HCEC 1CT (cell line): ENCODE measurements around the gene BRSK2.
"Not testable (repeated sequence)": the region's sequence is repeated elsewhere in the genome, so short reads cannot be mapped to it uniquely, and the experiment has no call there.

Experiments
- DNase-seq: peaks from one replicate; pipeline ENCODE4 v3.0.0-alpha.2; 2017

The BRSK2 gene

DNA sequence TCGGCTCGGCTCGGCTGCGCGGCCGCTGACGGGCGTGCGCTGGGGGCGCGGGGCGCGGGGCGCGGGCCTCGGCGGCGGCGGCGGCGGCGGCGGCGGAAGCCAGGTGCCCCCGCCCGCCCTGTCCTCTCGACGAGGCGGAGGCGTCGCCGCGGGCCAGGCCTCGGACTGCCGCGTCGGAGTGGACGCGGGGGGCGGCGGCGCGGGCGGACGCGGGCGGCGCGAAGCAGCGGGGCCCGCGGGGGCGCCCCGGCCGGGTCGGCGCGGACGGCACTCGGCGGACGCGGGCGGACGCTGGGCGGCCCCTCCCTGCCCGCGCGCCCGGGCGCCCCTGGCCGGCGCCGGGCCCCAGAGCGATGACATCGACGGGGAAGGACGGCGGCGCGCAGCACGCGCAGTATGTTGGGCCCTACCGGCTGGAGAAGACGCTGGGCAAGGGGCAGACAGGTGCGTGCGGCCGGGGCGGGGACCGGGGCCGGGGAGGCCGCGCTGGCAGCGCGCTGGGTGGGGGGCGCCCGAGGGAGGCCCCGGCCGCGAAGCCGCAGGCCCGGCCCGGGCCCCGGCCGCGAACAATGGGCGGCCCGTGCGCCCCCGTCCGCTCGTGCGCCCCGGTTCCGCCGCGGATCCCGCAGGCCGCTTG lies at the start of gene BRSK2:
TSS of gene BRSK2 (plus strand) at position 3 of the 637 bp plus-strand sequence. CDS start at position 354, 351 bp downstream.
- no peak for DNase-seq

DNA sequence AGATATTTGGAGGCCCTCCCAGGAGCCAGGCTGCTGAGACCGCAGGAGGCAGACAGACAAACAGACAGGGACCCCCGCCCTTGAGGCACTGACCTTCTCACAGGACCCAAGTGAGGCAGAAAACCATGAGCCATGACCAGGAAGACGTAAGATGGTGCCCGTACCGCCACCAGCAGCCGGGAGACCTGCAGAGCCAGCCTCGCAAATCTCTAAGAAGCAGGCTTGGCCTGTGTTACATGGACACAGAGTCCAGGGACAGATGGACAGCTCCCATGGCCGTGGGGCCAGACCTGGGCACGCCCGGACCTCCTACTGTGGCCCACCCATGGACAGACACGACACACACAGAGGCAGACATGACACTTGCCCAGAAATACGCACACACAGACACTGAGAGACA lies 49.6 kb upstream of the BRSK2 start:
- DNase-seq: no peak

DNA sequence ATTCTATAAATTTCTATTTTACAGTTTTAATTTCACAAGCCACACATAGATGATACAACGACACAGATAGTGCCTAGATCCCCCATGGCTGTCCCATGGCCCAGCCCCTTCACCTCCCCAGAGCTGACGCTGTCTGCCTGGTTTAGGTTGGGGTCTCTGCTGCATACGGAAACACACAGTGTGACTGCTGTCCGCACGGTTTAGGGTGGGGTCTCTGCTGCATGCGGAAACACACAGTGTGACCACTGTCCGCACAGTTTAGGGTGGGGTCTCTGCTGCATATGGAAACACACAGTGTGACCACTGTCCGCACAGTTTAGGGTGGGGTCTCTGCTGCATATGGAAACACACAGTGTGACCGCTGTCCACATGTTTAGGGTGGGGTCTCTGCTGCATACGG lies 48.5 kb upstream of the BRSK2 start:
- DNase-seq: not testable (repeated sequence)

DNA sequence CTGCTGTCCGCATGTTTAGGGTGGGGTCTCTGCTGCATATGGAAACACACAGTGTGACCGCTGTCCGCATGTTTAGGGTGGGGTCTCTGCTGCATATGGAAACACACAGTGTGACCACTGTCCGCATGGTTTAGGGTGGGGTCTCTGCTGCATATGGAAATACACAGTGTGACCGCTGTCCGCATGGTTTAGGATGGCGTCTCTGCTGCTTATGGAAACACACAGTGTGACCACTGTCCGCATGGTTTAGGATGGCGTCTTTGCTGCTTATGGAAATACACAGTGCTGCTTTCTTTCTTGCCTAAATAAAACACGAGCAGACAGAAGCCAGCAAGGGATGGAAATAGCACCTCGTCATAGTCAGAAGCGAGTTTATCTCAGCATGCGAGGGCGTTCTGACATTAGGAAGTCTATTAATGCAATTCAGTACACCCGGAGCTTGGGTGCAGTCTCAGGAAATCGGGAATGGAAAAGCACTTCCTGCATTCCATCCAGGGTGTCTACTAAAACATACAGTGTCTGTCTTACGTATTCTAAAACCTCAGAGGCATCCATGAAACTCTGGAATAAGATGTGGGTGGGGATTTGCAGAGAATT lies 47.7 kb upstream of the BRSK2 start:
- peak; percentile 43 for DNase-seq

DNA sequence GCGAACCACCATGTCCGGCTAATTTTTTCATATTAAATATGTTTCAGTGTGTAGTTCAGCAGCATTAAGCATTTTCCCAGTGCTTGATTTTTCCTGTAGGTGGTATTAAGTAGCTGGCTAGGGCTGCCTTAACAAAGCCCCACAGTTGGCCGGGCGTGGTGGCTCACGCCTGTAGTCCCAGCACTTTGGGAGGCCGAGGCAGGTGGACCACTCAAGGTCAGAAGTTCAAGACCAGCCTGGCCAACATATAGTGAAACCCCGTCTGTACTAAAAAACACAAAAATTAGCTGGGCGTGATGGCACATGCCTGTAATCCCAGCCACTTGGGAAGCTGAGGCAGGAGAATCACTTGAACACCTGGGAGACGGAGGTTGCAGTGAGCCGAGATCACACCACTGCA lies 46.8 kb upstream of the BRSK2 start:
- no peak for DNase-seq

DNA sequence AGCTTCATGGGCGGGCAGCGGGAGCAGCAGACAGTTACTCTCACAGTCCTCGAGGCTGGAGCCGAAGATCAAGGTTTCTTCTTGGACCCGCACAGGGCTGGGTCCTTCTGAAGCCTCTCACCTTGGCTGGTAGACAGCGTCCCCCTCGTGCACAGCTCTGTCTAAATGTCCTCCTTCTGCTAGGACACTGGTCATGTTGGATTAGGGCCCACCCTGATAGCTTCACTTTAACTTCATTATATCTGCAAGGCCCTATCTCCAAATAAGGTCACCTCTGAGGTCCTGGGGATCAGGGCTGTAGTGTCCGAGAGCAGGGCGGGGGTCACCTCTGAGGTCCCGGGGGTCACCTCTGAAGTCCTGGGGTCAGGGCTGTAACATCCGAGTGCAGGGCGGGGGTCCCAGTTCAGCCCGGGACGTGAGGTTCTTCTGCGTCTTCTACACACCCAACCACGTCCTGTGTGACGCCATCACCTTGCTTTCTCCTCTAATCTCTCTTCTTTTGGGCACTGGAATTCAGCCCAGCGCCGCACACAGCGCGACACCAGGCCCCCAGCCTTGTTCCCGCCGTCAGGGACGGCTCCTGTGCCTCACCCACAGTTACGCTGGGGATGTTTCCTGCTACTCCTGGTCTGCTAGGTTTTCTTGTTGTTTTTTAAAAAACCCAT lies 46.2 kb upstream of the BRSK2 start:
- no peak for DNase-seq

DNA sequence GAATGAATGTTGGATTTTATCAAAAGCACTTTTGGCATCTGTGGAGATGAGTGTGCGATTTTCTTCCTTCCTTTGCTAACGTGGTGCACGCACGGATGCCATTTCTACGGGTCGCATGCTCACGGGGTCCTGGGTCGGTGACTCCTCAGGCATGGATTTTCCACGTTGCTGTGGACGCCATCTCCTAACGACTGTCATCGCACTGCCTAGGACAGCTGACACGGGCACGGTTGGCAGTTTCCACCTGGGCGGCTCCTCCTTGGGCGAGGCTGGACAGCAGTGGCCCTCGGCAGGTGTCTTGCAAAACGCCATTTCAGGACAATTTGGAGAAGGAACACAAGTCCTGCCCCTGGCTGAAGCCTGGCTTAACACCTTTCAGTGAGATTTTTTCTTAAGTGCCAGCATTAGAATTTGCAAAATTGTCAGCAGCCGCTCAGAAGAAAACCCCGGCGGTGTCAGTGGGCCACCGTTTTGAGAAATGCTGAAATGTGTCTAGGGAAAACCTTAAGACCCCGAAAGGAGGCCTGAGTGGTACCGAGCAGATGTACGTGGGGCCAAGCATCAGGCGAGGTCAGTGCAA lies 45.6 kb upstream of the BRSK2 start:
- no peak for DNase-seq

DNA sequence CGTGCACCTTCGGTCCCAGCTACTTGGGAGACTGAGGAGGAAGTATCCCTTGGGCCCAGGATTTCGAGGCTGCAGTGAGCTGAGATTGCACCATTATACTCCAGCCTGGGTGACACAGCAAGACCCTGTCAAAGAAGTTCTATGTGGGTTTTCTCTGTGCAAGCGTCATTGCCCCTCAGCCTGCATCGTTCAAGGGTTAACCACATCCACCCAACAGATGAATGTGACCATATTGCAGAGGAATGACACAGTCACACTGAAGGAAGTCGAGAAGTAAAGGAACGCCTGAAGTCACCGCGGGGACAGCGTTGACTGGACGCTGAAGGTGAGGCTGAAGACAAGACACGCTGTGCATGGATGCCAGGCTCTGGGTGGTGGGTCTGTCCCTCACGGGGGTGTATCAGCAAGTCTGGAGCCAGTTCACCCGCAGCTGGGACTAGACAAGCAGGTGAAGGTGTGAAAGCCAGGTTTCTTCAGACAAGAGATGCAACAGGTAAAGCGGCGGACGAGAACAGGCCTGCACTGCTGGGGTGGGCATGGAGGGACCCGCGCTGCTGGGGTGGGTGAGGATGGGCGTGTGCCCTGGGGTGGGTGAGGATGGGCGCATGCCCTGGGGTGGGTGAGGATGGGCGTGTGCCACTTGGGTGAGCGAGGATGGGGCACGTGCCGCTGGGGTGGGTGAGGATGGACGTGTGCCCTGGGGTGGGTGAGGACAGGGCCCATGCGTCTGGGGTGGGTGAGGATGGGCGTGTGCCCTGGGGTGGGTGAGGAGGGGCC lies 43.8 kb upstream of the BRSK2 start:
- DNase-seq: no peak

DNA sequence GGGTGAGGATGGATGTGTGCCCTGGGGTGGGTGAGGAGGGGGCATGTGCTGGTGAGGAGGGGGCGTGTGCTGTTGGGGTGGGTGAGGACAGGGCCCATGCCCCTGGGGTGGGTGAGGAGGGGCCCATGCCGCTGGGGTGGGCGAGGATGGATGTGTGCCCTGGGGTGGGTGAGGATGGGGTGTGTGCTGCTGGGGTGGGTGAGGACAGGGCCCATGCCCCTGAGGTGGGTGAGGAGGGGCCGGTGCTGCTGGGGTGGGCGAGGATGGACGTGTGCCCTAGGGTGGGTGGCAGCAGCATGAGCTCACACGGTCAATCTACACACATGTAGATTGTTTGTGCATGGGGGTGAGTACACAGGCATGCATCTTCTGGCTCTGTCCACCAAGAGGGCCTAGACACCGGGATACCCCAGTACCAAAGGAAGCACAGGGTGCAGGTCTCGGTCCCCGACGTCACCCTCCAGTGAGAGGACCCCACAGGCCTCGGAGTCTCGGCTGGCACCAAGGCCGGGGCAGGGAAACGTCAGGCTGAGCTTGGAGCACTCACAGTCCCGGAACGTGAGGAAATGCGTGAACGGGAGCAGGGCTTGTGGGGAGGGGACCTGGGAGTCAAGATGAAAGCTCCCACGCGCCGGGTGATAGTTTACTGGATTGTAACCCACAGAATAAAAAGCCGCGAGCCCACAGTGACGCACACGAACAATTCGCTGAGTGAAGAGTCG lies 42.9 kb upstream of the BRSK2 start:
- DNase-seq: no peak

DNA sequence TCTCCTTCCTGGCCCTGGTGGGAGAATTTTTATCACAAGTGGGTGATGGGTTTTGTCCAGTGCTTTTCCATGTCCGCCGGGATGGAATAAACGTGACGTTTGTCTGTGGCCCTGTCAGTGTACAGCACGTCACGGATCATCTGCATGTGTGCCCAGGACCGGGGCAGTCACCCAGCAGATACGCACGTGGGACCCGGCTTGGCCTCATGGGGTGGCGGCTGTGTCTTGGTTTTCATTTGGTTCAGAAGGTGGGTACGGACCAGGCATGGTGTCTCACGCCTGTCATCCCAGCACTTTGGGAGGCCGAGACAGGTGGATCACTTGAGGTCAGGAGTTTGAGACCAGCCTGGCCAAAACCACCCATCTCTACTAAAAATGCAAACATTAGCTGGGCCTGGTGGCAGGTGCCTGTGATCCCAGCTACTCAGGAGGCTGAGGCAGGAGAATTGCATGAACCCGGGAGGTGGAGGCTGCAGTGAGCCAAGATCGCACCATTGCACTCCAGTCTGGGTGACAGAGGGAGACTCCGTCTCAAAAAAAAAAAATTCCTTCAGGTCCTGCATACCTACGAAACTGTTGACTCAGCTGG lies 42.2 kb upstream of the BRSK2 start:
- DNase-seq: not testable (repeated sequence)

DNA sequence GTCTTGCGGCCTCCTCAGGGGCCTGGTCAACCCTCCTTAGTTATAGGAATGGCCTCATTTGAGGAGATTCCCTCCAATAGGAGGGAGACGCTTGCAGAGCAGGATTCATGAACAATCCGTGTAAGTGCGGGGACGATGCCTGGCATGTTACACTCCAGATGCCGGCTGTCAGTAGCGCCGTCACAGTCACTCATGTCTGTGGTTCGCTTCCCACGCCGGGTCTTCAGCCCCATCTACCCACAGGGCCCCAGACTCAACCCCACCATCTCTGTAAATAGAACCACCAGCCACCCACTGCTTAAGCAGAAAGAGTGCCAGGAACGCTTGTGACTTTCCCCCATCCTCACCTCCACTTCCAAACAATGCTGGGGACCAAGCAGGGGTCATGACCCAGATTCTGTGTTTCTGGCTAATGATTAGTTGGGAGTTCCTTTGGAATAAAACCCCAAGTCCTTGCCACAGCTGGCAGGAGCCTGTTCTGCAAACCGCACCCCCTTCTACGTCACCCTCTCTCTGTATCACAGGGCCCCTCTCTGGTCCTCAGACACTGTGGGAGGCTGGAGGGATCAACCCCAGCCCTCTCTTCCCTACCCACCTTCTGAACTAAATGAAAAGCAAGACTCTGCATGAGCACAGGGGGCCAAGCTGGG lies 41.5 kb upstream of the BRSK2 start:
- no peak for DNase-seq

DNA sequence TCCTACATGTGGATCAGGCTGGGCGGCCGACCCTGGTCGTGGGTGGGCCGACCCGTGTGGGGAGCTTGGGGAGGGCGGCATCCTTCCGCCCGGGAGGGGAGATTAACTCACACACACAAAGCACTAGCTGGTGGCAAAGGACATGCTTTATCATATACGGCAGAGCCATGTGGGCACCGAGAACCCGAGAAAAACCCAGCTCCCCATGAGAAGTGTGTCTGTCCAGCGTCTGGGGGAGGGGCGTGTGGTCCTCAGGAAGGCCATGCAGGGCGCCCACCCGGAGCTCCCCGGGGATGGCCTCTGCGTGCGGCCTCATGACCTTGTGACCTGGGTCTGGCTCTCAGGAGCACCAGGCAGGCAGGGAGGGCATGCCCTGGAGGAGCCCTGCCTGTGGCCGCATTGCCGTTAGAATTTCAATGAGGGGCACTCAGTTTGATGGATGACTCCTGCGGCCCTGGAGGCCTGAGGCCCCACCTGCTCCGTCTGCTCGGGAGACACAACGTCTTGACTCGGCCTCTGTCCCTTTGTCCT lies 40.9 kb upstream of the BRSK2 start:
- no peak for DNase-seq

DNA sequence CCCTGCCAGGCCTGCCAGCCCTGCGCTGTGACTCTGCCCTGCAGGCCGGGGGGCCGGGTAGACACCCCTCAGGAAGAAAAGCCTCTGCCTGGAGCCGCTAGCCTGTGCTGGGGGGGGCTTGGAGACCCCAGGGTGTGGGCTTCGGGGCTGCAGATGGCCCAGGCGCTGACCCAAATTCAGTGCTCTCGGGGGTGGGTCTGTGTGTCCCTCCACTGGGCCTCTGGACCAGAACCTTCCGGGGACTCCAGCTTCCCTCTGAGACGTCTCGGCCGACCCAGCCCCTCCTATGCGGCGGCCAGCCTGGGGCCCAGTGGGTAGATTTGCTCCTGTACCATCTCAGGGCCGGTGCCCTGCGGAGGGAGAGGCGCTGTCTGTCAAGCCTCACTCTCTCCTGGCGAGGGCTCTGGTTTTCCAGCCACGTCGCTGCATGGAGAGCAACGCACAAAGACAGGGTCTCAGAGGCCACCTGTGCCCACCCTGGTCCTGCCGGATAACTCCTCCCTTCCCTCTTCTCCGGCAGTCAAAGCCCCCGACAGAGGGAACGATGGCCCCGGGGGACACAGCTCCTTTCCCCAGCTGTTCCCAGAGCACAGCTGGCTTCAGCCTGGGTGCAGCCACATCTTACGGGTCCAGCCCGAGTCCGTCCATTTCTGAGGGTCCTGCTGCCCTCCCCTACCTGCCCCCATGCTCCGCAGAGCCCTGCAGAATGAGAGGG lies 40.2 kb upstream of the BRSK2 start:
- no peak for DNase-seq

DNA sequence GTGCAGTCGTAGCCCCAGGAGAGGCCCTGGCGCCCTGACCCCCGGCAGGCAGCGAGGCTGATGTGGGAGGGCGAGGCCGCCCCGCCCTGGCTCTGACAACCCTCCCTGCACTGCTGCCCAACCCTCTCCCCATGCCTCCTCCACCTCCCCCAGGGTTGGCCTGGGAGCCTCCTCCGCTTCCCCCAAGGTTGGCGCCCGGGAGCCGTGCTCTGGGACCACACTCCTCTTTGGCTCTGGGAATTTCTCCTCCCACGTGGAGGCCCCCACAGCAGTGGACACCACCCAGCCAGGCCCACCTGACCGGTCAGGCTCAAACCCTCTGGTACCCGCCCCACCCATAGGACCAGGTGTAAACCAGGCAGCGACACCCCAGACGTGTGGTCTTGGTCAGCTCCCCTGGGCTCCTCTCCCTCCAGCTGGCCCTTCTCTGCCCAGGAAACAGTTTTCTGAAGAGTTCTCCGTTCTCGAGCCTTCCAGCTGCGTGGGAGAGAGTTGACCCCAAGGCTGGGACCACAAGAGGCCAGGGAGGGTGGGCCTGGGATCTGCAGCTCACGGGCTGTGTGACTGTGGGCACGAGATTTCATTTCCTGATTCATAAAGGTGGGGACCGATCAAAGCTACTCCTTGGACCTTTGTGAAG lies 39.5 kb upstream of the BRSK2 start:
- no peak for DNase-seq

DNA sequence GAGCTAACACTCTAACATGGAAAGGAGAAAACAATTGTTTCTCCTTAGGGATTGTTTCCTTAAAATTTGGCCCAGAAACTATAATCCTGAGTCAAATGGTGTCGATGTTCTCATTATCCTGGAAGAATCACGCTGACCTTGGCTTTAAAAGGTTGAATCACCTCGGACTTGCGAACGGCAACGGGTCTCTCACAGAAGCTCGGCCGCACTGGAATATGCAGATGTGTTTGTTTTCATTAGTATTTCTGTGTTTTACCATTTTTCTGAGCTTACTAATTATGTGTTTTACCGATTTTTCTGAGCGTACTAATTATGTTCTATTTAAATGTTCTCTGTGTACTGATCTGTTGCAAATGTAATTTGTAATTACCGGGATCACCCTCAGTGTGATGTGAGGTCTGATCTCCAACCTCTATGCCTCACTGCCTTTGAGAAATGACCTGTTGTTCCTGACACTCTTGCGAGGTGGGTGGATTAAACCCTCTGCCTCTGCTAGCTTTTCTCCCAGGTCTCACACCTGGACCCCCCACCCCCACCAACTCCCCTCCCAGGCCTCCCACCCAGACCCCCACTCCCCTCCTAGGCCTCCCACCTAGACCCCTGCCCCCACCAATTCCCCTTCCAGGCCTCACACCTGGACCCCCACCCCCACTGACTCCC lies 38.3 kb upstream of the BRSK2 start:
- no peak for DNase-seq

DNA sequence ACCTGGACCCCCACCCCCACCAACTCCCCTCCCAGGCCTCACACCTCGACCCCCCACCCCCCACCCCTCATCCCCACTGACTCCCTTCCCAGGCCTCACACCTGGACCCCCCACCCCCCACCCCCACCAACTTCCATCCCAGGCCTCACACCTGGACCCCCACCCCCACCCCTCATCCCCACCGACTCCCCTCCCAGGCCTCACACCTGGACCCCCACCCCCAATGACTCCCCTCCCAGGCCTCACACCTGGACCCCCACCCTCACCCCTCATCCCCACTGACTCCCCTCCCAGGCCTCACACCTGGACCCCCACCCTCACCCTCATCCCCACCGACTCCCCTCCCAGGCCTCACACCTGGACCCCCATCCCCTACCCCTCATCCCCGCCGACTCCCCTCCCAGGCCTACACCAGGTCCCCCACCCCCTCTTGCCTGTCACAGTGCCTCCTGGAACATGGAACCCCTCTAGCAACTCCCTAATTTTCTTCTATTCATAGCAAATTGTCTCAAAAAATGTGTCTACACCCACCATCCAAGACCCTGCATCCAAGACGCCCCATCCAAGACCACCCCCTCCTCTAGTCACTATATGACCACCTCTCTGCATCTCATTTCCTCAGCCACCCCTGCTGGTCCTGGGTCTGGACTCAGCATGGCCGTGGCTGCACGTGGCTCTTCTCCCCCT lies 36.9 kb upstream of the BRSK2 start:
- no peak for DNase-seq

DNA sequence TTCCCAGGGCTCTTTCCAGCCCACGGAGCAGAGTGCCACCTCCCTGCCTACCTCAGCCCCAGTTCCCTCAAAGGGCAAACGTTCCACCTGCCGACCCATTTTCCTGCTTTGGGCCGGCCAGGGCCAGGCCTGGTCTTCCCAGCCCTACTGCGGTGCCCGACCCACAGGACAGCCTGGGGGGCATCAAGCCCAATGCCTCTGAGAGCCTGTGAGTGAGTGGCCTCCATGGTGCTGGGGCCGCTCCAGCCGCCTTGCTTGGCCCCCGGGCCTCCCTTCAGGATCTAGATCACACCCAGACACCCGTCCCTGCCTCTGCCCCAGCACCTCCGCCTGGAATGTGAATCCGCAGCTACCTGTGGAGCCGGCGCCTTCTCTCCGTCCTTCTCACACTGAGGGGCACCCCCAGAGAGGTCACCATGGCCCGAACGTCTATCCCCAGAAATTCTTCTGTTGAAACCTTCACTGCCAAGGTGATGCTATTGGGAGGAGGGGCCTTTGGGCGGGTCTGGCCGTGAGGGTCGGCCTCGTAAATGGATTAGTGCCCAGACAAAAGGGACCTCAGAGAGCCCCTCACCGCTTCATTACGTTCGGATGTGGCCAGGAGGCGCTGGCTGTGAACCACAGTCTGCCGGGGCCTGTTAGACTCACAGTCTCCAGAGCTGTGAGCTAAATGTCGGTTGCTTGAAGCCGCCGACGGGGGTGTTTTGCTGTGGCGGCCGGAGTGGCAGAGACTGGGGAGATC lies 36.2 kb upstream of the BRSK2 start:
- DNase-seq: no peak
